Inflammatory macrophage (primary cell): ENCODE data around the gene CCS.
"Not testable (repeated sequence)": the region's sequence is repeated elsewhere in the genome, so short reads cannot be mapped to it uniquely, and the experiment has no call there.

ENCODE experiments used
- DNase-seq, 2 donors: peaks; one replicate each; pipeline ENCODE4 v3.0.0-alpha.2; 2020 to 2022
- total RNA-seq, 18 experiments: gene quantifications; one replicate each; lab custom pipeline; 2026; ENCODE audit warnings: mixed read lengths in 6 of 18, inconsistent platforms in 2 of 18; lab: John Stamatoyannopoulos, UW

The CCS gene
- total RNA-seq = 5.4 to 21.5 (median 11.2) reads per million in 18 experiments

DNA sequence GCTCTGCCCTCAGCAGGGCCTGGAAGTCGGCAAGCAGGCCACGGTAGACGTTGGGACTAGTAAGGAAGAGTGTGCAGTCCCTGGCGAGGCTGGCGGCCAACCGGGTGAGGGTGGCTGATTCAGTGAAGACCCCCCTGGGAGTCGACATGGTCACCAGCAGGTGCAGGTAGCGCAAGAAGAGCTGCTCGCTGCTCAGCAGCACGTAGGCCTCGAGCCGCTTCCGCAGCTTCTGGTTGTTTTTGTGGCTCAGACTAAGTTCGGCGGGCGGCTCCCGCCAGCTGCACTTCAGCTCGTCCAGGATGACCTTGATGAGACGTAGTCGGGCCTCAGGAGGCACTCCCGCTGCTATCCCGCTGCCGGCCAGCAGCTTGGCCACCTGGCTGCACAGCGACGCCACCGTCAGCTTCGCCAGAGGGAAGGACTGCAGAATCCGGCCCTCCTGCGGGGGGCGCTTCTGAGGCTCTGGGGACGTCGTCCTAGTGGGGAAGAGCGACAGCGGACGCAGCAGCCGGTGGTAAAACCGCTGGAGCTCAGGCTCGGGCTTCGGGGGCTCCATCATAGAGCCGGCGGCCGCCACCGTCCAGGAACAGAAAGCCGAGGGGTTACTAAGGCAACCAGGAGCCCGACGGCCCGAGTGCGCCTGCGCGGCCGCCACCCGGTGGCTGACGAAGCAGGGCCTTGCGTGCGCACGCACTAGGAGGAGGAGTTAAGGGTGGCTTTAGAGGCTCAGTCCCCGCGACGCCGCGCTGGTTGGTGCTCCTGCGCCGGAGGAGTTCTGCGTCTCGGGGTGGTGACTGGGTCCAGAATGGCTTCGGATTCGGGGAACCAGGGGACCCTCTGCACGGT lies at the start of gene CCS, which contains the start of gene CCDC87:
TSS of gene CCS (plus strand) at position 729 of the 846 bp plus-strand sequence. CDS start at position 806, 77 bp downstream.
TSS of gene CCDC87 (minus strand) at position 607 of the 846 bp plus-strand sequence. CDS start at position 559, 48 bp downstream.
- DNase-seq = peak; percentile 97 to 98

GRCh38 chr11:66543263-66544107 lies 49.5 kb upstream of the CCS start:
- DNase-seq = peak; percentile 33 to 36

- not testable (repeated sequence) for DNase-seq
These were observed 48.0 kb upstream of the CCS start for GRCh38 chr11:66544952-66545351.

DNA sequence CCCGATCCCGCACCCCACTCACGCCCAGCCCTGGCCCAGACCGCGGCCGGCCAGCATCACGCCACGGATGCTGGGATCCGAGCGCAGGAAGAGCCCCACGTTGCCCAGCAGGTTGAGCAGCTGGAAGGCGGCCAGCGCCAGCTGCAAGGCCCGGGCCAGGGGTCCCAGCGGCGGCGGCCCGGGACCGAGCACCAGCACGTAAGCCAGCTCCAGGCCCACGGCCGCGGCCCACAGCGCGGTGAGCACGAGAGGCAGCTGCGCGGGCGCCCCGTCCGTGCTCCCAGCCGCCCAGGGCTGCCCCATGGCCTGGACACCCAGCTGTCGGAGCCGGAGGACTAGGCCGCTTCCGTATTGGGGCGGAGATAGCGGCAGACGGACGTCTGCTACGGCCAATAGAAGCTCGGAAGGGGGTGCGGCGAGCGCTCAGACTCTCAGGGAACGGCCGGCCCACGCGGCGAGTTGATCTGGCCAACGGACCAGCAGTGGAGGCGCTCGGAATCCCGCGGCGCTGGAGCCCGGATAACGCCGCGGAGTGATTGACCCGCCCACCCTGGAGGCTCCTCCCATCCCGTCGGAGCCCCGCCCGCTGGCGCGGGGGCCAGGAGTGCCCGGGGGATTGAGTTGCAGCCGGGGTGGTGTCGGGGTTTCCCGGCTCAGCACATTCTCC lies 47.2 kb upstream of the CCS start, which contains the start of gene ZDHHC24:
TSS of gene ZDHHC24 (minus strand) at position 348 of the 667 bp plus-strand sequence. CDS start at position 303, 45 bp downstream.
- peak; percentile 99 for DNase-seq

- no peak for DNase-seq
These were observed 46.5 kb upstream of the CCS start, which contains the start of gene ACTN3 for GRCh38 chr11:66546368-66546965. Gene ACTN3 (plus strand): TSS chr11:66546903. CDS start chr11:66546938, 35 bp downstream.

DNA sequence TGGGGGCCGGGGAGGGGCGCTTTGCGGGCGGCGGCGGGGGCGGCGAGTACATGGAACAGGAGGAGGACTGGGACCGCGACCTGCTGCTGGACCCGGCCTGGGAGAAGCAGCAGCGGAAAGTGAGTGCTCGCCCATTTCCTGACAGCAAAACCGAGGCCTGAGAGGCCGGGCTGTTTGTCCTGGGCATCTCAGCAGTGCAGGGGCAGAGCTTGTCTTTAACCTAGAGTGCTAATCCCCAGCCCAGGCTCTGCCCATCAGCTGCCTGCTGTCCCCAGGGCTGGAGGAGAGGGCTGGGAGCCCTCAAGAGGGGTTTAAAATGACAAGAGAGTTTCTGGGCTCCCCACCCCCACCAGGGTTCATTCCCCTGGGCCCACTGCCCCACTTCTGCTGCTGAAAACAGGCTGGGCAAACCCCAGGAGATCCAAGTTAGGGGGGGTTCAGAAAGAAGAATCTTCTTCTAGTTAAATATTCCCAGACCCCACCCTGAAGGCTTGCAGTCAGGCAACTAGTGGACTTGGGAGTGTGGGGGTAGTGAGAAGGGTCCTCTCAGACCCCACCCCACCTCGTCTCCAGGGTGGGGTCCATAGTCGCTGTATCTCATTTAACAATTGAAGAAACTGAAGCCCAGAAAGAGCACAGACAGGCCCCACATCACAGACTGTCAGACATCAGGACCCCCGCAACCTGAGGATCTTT lies 45.9 kb upstream of the CCS start:
- DNase-seq = no peak

- DNase-seq = no peak
These were observed 45.3 kb upstream of the CCS start for GRCh38 chr11:66547662-66548009.

- DNase-seq = no peak
These were observed 44.9 kb upstream of the CCS start for GRCh38 chr11:66548041-66548440.

GRCh38 chr11:66548774-66549630 lies 44.0 kb upstream of the CCS start:
- no peak for DNase-seq

GRCh38 chr11:66549696-66550095 lies 43.3 kb upstream of the CCS start:
- no peak for DNase-seq

DNA sequence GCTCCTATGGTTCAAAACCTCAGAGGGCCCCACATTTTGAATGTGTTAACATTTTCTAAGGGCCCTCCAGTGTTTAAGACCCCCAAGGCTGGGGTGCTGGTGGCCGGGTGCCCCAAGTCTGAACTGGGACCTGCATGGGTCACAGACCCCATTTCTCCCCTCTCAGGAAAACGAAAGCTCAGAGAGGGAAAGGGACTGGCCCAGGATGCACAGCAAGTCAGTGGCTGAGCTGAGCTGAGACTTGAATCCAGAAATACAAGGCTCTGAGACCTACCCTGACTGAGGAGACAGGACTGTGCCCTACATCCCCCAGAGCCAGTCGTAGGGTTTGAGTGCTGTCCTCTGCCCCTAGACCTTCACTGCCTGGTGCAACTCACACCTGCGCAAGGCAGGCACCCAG lies 42.1 kb upstream of the CCS start:
- DNase-seq = no peak

GRCh38 chr11:66554602-66555001 lies 38.4 kb upstream of the CCS start:
- DNase-seq = no peak

DNA sequence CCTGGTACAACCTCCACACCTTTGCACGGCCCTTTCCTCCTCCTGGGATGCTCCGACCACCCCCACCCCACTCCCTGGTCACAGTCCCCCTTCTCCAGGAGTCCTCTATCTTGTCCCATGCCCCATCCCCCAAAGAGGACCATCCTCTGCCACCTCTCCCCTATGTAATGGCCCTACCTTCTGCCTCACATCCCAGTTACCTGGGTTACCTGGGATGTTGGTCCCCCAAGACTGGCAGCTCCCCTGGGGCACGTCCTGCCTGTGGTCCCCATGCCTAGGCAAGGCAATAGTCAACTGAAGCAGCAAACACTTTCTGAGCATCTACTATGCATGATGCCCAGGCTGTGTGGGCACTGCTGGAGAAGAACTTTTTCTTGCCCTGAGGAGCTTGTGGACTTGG lies 37.6 kb upstream of the CCS start:
- DNase-seq = no peak

- DNase-seq = no peak
These were observed 36.9 kb upstream of the CCS start for GRCh38 chr11:66556086-66556485.

- no peak for DNase-seq
These were observed 35.2 kb upstream of the CCS start for GRCh38 chr11:66557733-66558326.

GRCh38 chr11:66559142-66559865 lies 33.7 kb upstream of the CCS start:
- no peak for DNase-seq

- no peak for DNase-seq
These were observed 32.9 kb upstream of the CCS start for GRCh38 chr11:66559866-66560676.

DNA sequence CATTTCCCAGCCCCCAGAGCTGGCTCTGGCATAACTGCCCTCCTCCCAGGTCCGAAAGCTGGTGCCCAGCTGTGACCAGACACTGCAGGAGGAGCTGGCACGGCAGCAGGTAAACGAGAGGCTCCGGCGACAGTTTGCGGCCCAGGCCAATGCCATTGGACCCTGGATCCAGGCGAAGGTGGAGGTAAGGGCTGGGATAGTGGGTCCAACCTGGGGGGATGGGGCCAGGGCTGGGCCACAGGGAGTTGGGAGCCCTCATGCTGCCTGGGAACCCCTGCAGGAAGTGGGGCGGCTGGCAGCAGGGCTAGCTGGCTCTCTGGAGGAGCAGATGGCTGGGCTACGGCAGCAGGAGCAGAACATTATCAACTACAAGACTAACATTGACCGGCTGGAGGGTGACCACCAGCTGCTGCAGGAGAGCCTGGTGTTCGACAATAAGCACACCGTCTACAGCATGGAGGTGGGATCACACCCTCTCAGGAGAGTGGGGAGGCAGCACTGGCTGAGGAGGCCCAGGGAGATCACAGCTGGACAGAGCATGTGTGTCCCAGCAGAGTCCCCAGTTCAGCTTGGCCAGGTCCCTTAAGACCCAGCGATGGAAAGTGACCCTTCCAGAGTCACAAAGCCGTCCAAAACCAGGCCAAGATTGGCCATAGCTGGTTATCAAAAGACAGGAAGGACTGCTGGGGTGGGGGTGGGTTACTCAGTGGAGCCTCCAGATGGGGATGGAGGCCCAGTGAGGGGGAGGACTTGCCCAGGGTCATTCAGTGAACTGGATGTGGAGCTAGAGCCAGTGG lies 31.6 kb upstream of the CCS start:
- no peak for DNase-seq
